ENCODE measurements around the gene KRT7. TPM values are rescaled to one million over a fixed set of nuclear protein-coding genes. Genes with fewer than 3 reads are reported as not detected.
A peak's percentile ranks its signal among the peaks of the same experiment; 100 is the strongest.

Gene KRT7
- 1.4 and 20.0 TPM in 2 replicates for total RNA-seq (ENCODE audit: low replicate concordance)

DNA sequence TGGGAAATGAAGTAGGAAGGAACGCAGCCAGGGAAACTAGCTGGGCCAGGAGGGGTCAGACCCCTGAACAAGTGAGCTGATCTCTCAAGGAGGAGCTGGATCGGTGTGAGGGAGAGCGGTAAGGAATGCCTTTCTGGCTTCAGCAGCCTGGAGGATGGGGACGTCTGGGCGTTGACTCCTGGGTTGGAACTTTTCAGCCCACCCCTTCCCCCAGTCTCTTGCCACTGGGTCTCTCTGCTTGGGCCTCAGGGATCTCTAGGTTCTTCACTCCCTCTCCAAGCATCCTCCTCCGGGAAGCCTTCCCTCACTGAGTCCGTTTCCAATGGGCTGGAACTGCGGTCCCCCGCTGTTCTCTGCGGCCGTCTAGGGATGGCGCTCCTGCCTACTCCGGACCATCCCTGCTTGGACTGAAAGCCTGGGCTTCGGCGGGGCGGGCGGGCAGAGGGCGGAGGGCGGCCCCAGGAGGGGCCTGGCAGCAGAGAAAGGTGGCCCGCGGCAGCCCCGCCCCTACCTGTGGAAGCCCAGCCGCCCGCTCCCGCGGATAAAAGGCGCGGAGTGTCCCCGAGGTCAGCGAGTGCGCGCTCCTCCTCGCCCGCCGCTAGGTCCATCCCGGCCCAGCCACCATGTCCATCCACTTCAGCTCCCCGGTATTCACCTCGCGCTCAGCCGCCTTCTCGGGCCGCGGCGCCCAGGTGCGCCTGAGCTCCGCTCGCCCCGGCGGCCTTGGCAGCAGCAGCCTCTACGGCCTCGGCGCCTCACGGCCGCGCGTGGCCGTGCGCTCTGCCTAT is at the start of gene KRT7:
Gene KRT7, plus strand, starts transcription at position 570 of the 788 bp plus-strand sequence. Its CDS starts 54 bp downstream, at position 624.
- DNase-seq (ENCODE audit: low read depth) = no peak
- no peak within 1 kb of the TSS for H3K4me3 ChIP-seq (ENCODE audit: low read depth, low read length)
- TF ChIP-seq, protein P1, sequence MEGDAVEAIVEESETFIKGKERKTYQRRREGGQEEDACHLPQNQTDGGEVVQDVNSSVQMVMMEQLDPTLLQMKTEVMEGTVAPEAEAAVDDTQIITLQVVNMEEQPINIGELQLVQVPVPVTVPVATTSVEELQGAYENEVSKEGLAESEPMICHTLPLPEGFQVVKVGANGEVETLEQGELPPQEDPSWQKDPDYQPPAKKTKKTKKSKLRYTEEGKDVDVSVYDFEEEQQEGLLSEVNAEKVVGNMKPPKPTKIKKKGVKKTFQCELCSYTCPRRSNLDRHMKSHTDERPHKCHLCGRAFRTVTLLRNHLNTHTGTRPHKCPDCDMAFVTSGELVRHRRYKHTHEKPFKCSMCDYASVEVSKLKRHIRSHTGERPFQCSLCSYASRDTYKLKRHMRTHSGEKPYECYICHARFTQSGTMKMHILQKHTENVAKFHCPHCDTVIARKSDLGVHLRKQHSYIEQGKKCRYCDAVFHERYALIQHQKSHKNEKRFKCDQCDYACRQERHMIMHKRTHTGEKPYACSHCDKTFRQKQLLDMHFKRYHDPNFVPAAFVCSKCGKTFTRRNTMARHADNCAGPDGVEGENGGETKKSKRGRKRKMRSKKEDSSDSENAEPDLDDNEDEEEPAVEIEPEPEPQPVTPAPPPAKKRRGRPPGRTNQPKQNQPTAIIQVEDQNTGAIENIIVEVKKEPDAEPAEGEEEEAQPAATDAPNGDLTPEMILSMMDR (IDR thresholded peaks at IDR 0.05; ENCODE audit: insufficient read depth, low read length) = no peak

DNA sequence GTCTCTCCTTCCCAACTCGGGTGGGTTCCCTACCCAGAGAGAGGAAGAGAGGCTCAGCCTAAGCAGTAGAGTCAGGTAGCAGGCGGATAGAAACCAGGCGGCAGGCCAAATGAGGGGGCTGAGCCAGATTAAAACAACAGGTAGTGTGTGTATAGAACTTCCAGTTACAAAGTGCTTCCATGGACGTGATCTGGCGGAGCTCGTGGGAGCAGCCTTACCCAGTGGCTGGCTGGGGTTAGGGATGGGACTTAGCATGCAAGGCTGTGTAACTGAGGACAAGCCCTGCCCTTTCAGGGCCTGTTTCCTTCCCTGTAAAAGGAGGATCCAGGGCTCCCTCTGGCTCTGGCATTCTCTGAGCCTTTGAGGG is 49.5 kb upstream of the KRT7 start:
- no peak overlapping the region for H3K4me3 ChIP-seq (ENCODE audit: low read depth, low read length)
- TF ChIP-seq, protein P1 (IDR thresholded peaks at IDR 0.05; ENCODE audit: insufficient read depth, low read length) = no peak
- no peak for DNase-seq (ENCODE audit: low read depth)

GRCh38 chr12:52183971-52184370 is 49.1 kb upstream of the KRT7 start:
- TF ChIP-seq, protein P1 (IDR thresholded peaks at IDR 0.05; ENCODE audit: insufficient read depth, low read length) = no peak
- no peak overlapping the region for H3K4me3 ChIP-seq (ENCODE audit: low read depth, low read length)

DNA sequence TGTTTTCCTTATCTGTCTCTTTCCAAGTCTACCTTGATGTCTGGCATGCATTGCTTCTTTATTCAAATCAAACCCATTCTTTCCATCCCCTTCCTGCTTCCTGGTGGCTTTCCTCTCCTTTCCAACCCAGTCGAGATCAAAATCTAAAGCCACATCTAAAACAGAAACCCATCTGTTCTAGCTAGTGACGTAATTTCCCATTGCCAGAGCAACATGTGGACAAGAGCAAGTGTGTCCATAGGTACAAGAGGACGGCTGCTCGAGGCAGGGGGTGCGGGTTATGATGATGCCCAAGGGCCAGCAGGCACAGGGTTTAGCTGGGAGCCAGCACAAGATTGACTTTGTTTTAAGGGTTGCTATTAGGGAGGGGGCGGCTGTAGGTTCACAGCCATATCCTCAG is 48.2 kb upstream of the KRT7 start:
- DNase-seq (ENCODE audit: low read depth) = no peak
- H3K4me3 ChIP-seq (ENCODE audit: low read depth, low read length) = no peak overlapping the region
- TF ChIP-seq, protein P1 (IDR thresholded peaks at IDR 0.05; ENCODE audit: insufficient read depth, low read length) = no peak

More at GRCh38 chr12:52183971-52184370, 49.1 kb upstream of the KRT7 start:
- no peak for DNase-seq (ENCODE audit: low read depth)

- TF ChIP-seq, protein P1 (IDR thresholded peaks at IDR 0.05; ENCODE audit: insufficient read depth, low read length) = no peak
- no peak for DNase-seq (ENCODE audit: low read depth)
- no peak overlapping the region for H3K4me3 ChIP-seq (ENCODE audit: low read depth, low read length)
Measured at GRCh38 chr12:52185400-52185967, 47.6 kb upstream of the KRT7 start.

- TF ChIP-seq, protein P1 (IDR thresholded peaks at IDR 0.05; ENCODE audit: insufficient read depth, low read length) = no peak
- H3K4me3 ChIP-seq (ENCODE audit: low read depth, low read length) = no peak overlapping the region
- peak; percentile 82 for DNase-seq (ENCODE audit: low read depth)
Measured at GRCh38 chr12:52186118-52186840, 46.8 kb upstream of the KRT7 start.
